NCI-H2227 (cell line): ENCODE measurements around the gene CLEC2D.
A peak's percentile ranks its signal among the peaks of the same experiment; 100 is the strongest.
"Not testable (repeated sequence)": the region's sequence is repeated elsewhere in the genome, so short reads cannot be mapped to it uniquely, and the experiment has no call there.

Experiments
- DNase-seq: peaks from one replicate; lab custom pipeline; 2025; ENCODE audit not compliant: unreplicated experiment; lab: John Stamatoyannopoulos, UW

CLEC2D gene

DNA sequence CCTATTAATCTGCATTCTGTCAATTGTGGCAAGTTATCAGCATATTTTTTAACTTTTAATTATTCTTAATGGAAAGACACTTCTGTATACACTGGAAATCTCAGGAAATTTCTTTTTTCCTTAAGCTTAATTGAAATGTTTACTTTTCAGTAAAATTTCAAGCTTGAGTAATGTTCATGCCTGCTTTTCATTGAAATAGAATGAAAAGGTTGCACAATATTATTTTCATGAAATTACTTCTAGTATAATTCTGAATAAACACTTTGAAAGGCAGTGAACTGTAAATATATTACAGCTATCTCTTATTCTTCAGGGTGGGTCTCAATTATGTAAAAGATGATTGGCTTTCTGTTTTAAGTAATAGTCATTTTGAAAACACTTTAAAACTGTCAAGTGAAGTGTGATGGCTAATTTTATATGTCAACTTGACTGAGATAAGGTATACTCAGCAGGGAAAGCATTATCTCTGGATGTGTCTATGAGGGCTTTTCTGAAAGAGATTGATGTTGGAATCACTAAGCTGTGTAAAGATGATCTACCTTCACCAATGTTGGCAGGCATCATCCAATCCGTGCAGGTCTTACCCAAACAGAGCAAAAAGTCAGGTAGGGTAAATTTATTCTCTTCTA, 29.9 kb downstream of the CLEC2D start:
- DNase-seq: no peak

GRCh38 chr12:9699898-9700605, 30.5 kb downstream of the CLEC2D start:
- DNase-seq: no peak

DNA sequence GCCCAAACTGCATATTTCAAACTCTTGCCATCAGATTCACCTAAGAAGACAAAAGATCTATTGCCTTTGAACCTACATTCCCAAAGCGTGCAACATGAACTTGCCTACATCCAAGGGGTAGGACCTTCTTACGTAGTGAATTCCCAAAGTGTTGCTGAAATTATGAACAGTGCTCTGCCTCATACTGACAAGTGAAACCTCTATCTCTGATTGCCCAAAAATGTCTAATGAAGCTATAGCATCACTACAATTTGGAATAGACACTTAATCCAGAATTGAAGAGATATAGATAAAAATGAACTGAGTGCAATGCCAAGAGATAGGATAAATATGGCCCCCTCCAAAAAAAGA, 31.1 kb downstream of the CLEC2D start:
- DNase-seq: no peak

DNA sequence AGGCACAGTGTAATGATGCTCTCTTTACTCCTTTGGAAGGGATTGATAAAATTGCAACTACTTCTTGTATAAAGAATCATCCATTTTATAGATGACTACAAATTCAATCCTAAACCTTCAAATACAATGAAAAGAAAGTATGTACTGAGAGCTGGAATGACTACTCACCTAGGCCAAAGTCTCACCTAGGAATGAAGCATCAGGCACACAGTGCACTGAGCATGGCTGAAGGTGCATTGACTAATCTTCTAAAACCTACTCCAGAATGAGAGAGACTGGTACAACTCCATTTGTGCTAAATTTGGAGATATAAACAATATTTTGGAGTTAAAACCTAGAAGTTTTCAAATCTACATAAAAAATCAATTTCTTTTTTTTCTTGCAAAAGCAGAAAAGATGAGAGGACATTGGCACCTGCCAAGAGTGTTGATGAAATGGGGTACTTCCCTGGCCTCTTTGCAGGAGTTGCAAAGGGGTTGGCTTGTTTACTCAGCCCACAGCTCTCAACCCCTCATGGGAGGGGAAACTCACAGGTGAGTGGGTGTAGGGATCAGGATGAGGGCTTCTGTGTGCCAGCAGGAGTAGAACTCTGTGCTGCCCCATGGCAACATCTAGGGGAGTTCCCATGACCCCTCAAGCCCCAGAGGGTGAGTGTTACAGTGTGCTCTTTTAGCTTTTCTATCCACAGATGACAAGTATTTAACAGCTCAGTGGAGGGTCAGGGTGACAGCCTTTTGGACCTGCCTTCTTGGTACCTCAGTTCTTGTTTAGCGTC, 32.1 kb downstream of the CLEC2D start:
- DNase-seq: no peak

DNA sequence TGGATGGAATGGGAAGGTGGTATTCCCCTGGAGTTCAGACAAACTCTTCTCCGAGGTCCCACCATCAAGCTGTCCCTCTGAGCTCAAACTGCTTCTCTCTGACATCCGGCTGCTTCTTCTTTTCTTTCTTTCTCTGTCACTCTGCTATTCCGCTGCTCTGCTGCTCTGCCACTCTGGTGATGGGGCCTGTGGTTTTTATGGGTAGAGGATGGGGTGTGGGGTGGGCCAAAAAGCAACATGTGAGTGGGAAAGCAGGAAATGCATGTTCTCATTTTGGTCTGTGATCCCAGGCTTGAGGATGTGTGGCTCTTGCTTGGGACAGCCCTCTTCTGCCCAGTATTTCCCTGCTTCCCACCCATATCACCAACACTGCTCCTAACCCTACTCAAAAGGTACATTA, 32.7 kb downstream of the CLEC2D start:
- no peak for DNase-seq

DNA sequence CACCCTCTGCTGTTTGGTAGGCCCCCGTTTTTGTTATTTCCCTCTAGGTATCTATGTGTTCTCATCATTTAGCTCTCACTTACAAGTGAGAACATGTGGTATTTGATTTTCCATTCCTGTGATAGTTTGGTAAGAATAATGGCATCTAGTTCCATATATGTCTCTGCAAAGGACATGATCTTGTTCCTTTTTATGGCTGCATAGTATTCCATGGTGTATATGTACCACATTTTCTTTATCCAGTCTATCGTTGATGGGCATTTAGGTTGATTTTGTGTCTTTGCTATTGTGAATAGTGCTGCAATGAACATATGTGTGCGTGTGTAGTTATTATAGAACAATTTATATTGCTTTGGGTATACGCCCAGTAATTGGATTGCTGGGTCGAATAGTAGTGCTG, 35.0 kb downstream of the CLEC2D start:
- not testable (repeated sequence) for DNase-seq

DNA sequence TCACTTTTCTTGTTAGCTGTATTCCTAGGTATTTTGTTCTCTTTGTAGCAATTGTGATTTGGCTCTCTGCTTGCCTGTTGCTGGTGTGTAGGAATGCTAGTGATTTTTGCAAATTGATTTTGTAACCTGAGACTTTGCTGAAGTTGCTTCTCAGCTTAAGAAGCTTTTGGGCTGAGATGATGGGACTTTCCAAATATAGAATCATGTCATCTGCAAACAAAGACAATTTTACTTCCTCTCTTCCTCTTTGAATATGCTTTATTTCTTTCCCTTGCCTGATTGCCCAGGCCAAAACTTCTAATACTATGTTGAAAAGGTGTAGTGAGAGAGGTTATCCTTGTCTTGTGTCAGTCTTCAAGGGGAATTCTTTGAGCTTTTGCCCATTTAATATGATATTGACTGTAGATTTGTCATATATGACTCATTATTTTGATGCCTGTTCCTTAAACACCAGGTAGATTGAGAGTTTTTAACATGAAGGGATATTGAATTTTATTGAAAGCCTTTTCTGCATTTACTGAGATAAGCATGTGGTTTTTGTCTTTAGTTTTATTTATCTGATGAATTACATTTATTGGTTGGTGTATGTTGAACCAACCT, 36.7 kb downstream of the CLEC2D start:
- DNase-seq: no peak

- no peak for DNase-seq
Observed at GRCh38 chr12:9707356-9707755, 37.8 kb downstream of the CLEC2D start.

DNA sequence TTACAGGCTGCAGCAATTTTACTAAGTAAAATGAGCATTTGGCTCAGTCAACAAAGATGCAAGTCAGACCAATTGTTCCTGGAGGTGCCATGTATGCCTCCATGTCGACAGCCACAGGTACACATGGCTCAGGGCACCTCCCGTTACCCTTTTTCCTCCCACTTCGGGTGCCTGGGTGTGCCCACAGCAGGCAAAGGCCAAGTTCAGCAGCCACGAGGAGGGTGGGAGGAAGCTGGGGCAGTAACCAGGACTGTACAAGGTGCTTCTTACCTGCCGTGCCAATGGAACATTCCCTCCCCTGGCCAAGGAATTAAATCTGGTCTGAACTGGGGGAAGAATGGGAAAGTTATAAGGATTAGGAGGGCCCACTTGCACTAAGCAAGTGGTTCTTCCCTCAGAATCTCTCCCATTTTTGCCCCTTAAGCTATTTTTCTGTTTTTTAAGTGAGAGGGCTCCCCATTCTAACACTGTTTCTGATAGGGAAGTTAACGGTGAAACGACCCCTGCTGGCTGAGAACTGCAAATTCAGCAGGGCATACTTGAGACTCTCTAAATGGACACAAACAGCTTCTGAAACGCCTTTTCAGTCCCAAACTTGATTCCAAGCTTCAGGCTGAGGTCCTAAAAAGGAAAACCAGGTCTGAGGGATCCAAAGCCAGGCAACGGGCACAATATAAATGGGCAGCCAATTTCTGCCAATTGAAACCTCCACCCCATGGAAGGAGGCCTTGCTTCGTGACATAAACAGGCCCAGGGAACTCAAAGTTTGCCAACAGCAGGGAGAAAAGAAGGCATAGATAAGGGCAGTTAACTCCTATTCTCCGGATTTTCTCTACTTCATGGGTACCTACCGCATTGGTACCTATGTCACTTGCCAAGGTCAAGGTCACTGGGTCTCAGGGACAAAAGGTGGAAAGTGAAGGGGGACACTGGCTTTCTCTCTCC, 38.6 kb downstream of the CLEC2D start:
- DNase-seq: peak; percentile 47

DNA sequence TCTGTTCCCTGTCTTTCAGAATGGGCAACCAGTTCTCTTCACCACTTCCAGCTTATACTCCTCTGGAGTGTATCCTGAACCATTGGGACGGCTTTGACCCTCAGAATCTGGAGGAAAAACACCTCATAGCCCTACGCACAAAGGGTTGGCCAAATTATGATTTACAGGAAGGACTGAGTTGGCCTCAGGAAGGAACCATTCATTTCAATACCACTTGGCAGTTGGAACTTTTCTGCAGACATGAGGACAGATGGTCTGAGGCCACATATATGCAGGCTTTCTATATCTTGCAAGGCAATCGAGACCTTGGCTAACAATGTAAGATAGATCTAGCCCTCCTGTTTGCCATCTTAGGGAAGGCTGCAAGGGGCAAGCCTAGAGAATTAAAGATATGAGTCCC, 39.3 kb downstream of the CLEC2D start:
- no peak for DNase-seq

GRCh38 chr12:9710584-9711375, 41.3 kb downstream of the CLEC2D start:
- no peak for DNase-seq

DNA sequence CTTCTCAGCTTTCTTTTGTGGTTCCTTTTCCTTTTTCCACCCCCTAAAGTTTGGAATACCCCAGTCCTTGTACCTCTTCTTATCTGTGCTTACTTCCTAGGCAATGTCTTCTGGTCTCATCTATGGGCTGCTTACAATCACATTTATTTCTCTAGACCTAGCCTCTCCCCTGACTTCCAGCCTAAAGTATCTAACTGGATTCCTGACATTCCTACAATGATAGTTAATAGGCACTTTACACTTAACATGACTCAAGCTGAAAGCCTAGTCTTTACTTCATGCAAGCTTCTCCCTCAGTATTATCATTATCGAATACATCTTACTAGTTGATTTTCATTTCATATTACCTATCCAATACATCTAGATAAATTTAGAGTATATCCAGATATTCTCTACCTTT, 42.2 kb downstream of the CLEC2D start:
- no peak for DNase-seq

DNA sequence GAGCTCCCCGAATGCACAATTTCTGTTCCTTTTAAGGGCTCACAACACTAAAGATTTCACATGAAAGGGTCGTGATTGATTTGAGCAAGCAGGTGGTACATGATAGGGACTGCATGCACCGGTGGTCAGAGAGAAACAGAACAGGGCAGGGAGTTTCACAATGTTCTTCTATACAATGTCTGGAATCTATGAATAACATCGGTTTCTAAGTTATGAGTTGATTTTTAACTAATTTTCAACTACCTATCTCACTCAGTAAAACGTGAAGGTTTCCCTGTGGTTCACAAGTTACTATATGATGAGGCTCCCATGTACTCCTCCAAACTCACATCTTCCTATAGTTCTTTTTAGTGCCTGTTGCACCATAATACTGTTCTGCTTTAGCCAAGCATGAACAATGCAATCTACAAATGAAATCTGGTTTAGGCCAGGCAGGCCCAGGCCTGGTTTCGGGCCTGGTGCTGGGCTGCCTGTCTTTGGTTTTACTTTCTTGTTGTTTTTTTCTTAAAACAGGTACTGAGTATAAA, 43.6 kb downstream of the CLEC2D start:
- not testable (repeated sequence) for DNase-seq

DNA sequence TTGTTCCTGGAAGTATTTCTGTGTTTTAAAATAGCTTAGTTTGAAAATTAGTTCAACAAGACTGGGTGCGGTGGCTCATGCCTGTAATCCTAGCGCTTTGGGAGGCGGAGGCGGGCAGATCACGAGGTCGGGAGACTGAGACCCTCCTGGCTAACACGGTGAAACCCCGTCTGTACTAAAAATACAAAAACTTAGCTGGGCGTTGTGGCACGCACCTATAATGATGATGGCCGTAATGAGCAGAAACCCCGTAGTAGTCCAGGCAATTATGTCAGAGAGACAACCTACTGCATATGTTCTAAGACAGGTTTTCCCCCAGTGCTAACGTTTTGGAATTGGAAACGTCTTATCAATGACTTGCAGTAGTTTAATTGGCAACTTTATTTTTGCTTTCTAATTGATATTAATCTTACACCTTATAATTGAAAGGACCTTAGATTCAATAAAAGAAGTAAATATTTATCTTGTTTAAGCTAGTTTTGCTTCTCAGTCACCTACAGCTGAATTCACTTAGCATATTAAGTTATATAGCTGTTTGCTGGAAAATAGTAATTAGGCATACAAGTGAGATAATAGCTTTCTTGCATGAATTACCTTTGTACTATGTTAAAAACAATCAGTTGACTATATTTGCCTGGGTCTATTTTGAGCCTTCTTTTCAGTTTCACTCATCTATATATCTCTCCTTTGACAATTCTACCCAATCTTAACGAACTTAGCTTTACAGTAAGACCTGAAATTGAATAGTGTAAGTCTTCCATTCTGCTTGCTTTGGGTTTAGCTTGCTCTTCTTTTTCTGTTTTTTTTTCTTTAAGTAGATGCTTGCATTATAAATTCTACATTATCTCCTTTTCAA, 47.8 kb downstream of the CLEC2D start:
- no peak for DNase-seq

GRCh38 chr12:9718968-9719367, 49.5 kb downstream of the CLEC2D start:
- no peak for DNase-seq

GRCh38 chr12:9719790-9720189, 50.3 kb downstream of the CLEC2D start:
- DNase-seq: no peak

GRCh38 chr12:9721394-9722092, 52.0 kb downstream of the CLEC2D start:
- no peak for DNase-seq

- no peak for DNase-seq
Observed at GRCh38 chr12:9724023-9724422, 54.5 kb downstream of the CLEC2D start.
